ENCODE measurements around the gene RBKS.

RBKS gene

DNA sequence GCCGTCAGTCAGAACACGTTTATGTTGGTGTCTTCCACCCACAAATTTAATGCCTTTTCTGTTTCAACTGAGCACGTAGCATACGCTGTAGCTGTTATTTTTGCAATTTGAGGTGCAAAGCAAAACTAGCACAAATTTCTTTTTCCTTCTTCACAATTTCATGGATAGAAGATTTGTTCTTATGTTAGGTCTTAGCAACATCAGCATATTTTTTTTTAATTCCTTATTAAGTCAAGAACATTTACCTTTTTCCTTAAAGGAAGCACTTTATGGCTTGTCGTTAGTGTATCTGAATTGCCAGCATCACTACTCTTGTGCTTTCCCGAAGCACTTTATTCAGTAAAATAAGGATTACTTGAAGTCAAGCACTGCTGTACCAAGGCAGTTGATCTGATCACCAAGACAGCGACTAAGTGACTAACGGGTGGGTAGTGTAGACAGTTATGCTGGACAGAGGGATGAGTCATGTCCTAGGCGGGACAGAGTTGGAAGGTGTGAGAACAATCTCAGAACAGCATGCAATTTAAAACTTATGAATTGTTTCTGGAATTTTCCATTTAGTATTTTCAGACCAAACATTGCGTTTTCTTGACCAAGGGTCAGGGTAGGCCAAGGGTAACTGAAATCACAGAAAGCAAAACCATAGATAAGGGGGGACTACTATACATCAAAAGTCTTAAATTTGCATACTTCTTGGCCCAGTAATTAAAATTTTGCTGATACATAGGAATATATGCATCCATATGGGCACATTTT is 13.6 kb upstream of the RBKS start:
- H3K4me1 ChIP-seq (ENCODE audit: control insufficient read depth, low read depth, low read length): no peaks in the 10 kb centered on the region
- H3K9me3 ChIP-seq (ENCODE audit: control insufficient read depth, low read depth, low read length): no peaks in the 10 kb centered on the region
- no peaks in the 10 kb centered on the region for H3K36me3 ChIP-seq (ENCODE audit: control insufficient read depth, low read depth, low read length)
- no peak overlapping the region for H3K9ac ChIP-seq (ENCODE audit: low read length)
- no peaks in the 10 kb centered on the region for H3K27me3 ChIP-seq (ENCODE audit: control insufficient read depth, insufficient read depth, low read length)
- H3K27ac ChIP-seq (ENCODE audit: low read length): no peak overlapping the region
- H3K4me3 ChIP-seq (ENCODE audit: low read length): no peak overlapping the region

DNA sequence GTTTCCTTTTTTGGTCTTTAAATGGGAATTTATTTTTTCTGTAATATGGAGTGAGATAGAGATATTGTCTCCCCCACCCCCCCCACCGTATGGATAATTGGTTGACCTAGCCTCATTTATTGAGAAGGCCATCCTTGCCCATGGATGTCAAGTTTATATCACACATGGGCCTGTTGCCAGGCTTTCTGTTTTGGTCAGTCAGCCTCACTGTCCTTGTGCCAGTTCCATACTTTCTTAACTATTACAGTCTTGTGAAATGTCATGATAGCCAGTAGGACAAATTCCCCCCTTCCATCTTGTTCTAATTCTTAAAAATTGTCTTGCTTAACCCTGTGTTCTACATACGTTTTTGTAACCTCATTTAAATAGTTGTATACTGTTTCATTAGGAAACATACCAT is 12.8 kb upstream of the RBKS start:
- Histone ChIP-seq H3K27ac (ENCODE audit: low read length) (no peak overlapping the region), H3K4me1 (ENCODE audit: control insufficient read depth, low read depth, low read length) (no peaks in the 10 kb centered on the region), H3K36me3 (ENCODE audit: control insufficient read depth, low read depth, low read length) (no peaks in the 10 kb centered on the region), H3K4me3 (ENCODE audit: low read length) (no peak overlapping the region), H3K9me3 (ENCODE audit: control insufficient read depth, low read depth, low read length) (no peaks in the 10 kb centered on the region), H3K27me3 (ENCODE audit: control insufficient read depth, insufficient read depth, low read length) (no peaks in the 10 kb centered on the region), H3K9ac (ENCODE audit: low read length) (no peak overlapping the region)

DNA sequence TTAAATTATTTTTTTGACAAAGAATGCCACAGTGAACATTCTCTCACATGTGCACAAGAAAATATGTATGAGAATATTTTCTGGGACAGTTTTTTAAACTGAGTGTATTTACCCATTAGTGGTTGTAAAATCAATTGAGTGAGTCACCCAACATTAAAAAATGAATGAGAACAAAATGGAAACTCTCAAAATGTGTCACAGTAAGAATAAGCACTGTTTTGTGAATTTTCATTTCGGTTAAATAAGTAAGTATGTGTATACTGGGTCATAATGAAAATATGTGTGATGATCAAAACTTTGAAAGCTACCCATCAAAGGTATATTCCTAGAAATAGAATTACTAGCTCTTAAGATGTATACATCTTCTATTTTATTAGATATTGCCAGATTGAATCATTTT is 11.9 kb upstream of the RBKS start:
- H3K9ac ChIP-seq (ENCODE audit: low read length): no peak overlapping the region
- H3K27me3 ChIP-seq (ENCODE audit: control insufficient read depth, insufficient read depth, low read length): no peaks in the 10 kb centered on the region
- H3K9me3 ChIP-seq (ENCODE audit: control insufficient read depth, low read depth, low read length): no peaks in the 10 kb centered on the region
- H3K4me3 ChIP-seq (ENCODE audit: low read length): no peak overlapping the region
- H3K27ac ChIP-seq (ENCODE audit: low read length): no peak overlapping the region
- H3K4me1 ChIP-seq (ENCODE audit: control insufficient read depth, low read depth, low read length): no peaks in the 10 kb centered on the region
- H3K36me3 ChIP-seq (ENCODE audit: control insufficient read depth, low read depth, low read length): no peaks in the 10 kb centered on the region

DNA sequence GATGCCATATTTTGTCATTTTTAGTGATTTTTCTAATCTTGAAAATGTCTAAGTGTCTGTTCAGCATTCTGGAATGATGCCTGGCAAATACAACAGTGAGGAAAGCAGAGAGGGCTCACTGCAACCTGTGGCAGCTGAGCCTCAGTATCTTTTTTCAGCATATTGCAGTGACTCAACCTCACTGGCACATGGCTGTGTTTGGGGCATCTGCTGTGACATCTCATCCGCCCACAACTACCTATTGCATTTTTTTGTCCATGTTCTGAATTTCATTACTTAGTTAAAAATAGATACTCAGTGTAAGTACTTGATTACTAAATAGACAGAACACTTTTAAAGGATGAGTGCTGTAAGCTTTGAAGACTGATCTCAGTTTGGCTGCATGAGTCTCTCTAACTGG is 11.0 kb upstream of the RBKS start:
- Histone ChIP-seq H3K4me1 (ENCODE audit: control insufficient read depth, low read depth, low read length) (no peaks in the 10 kb centered on the region), H3K4me3 (ENCODE audit: low read length) (no peak overlapping the region), H3K36me3 (ENCODE audit: control insufficient read depth, low read depth, low read length) (no peaks in the 10 kb centered on the region), H3K27me3 (ENCODE audit: control insufficient read depth, insufficient read depth, low read length) (no peaks in the 10 kb centered on the region), H3K27ac (ENCODE audit: low read length) (no peak overlapping the region), H3K9me3 (ENCODE audit: control insufficient read depth, low read depth, low read length) (no peaks in the 10 kb centered on the region), H3K9ac (ENCODE audit: low read length) (no peak overlapping the region)

DNA sequence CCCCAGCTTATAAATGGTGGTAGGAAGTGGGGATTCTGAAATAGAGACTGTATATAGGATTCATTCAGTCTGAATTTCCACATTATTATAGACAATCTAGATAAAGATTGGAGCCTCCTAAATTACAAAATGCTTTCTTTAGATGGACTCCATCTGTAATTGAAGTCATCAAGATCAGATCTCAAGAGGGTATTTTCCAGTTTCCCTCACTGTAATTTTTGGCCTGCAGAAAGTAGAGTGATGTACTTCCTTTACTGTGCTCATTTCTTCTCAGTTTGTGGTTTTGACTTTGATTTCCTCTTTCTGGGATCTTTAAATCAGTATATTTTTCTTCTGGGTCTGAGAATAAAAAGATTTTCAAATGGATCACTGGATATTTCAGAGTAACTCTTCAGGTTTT is 7.5 kb upstream of the RBKS start:
- no peaks in the 10 kb centered on the region for H3K27me3 ChIP-seq (ENCODE audit: control insufficient read depth, insufficient read depth, low read length)
- H3K36me3 ChIP-seq (ENCODE audit: control insufficient read depth, low read depth, low read length): no peaks in the 10 kb centered on the region
- H3K4me3 ChIP-seq (ENCODE audit: low read length): no peak overlapping the region
- H3K27ac ChIP-seq (ENCODE audit: low read length): no peak overlapping the region
- no peak overlapping the region for H3K9ac ChIP-seq (ENCODE audit: low read length)
- H3K4me1 ChIP-seq (ENCODE audit: control insufficient read depth, low read depth, low read length): no peaks in the 10 kb centered on the region
- H3K9me3 ChIP-seq (ENCODE audit: control insufficient read depth, low read depth, low read length): no peaks in the 10 kb centered on the region

DNA sequence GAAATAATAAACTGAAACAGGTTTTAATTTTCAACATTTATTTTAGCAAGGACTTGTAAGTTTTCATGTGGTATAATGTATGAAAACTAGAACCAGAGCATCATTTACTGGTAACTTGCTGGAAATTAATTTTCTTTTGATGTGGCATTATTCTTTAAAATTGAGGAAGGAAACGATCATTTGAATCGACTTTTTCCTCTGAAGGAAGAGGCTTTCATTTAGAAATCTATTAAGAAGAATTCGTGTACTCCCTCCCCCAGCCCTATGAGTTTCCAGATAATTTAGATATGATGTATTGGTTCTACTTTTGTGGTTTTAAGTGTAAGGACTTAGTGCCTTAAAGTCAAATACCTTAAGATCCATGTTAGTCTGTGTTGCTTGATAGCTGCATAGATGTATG is 2.8 kb upstream of the RBKS start:
- Histone ChIP-seq H3K4me1 (ENCODE audit: control insufficient read depth, low read depth, low read length) (no peaks in the 10 kb centered on the region), H3K9ac (ENCODE audit: low read length) (no peak overlapping the region), H3K4me3 (ENCODE audit: low read length) (no peak overlapping the region), H3K36me3 (ENCODE audit: control insufficient read depth, low read depth, low read length) (no peaks in the 10 kb centered on the region), H3K27ac (ENCODE audit: low read length) (no peak overlapping the region), H3K27me3 (ENCODE audit: control insufficient read depth, insufficient read depth, low read length) (no peaks in the 10 kb centered on the region), H3K9me3 (ENCODE audit: control insufficient read depth, low read depth, low read length) (no peaks in the 10 kb centered on the region)

DNA sequence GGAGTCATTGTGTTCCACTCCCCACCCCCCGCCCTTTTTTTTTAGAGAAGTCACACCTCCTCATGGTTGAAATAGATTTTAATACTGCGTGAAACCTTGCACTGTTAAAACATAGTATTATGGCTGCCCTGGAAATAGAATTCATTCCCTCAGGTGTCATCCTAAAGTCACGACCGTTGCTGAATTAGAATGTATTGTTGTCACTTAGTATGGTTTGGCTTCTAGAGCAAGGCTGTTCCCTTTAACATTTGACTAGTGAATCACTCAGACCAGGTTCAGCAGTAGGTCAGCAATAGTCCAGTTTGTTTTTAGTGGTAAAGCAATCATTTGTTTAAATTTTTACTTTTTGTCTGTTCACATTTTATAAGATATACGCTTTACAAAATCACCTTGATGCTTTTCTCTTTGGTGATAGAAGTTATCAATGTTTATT is 1.5 kb upstream of the RBKS start:
- no peak overlapping the region for H3K9ac ChIP-seq (ENCODE audit: low read length)
- no peak overlapping the region for H3K4me3 ChIP-seq (ENCODE audit: low read length)
- H3K27ac ChIP-seq (ENCODE audit: low read length): no peak overlapping the region
- no peaks in the 10 kb centered on the region for H3K4me1 ChIP-seq (ENCODE audit: control insufficient read depth, low read depth, low read length)
- H3K36me3 ChIP-seq (ENCODE audit: control insufficient read depth, low read depth, low read length): no peaks in the 10 kb centered on the region
- no peaks in the 10 kb centered on the region for H3K9me3 ChIP-seq (ENCODE audit: control insufficient read depth, low read depth, low read length)
- no peaks in the 10 kb centered on the region for H3K27me3 ChIP-seq (ENCODE audit: control insufficient read depth, insufficient read depth, low read length)

DNA sequence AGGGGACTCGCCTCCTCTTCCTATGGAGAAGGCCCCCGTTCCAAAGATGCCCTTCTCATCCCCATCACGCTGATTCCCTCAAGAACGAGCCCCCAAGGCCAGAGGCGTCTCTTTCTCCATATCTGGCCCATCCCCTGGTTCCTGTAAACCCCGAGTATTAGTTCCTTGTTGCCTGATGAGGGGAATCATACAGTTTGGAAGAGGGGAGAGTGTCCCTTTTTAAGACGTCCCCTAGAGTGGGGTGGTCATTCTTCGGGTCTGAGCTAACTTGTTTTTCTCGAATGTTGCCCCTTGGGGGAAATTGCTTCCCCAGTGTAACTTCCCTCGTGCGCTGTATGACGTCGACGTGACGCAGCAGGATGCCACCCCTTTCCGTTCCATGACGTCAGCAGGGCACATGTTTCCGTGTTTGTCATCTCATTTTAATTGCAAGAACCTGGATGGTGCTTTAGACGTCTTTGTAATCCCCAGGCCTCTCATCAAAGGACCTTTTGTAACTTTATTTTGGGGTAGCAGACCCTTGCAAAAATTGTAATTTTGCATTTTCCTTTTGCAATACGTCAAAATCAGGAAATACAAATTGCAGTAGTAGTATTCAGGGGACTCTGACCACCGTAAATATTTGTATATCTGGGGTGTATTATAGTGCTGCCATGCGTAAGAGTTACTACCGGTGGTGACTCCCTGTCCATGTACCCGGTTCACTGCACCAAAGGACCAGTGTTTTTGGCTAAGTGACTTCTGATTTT is 911 bp upstream of the RBKS start:
- Histone ChIP-seq H3K9me3 (ENCODE audit: control insufficient read depth, low read depth, low read length) (no peaks in the 10 kb centered on the region), H3K9ac (ENCODE audit: low read length) (peak overlapping the region; percentile 77), H3K36me3 (ENCODE audit: control insufficient read depth, low read depth, low read length) (no peaks in the 10 kb centered on the region), H3K4me1 (ENCODE audit: control insufficient read depth, low read depth, low read length) (no peaks in the 10 kb centered on the region), H3K27ac (ENCODE audit: low read length) (peak overlapping the region; percentile 60), H3K27me3 (ENCODE audit: control insufficient read depth, insufficient read depth, low read length) (no peaks in the 10 kb centered on the region), H3K4me3 (ENCODE audit: low read length) (peak overlapping the region; percentile 84)

DNA sequence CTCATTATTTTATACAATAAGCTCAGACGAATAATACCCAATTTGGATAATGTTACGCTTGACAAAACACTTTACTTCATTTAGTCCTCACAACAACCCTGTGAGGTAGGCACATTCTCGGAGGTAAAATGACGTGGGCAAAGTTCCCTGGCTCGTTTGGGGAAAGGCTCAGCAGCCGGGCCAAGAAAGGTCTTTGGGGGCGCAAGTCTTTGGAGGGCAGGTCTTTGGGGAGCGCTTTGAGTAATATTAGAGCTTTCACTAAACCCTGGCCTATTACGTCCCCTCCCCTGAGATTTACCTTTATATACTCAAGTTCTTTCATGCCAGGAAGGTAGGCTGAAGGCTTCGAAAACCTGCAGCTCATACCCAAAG is 427 bp downstream of the RBKS start:
- H3K36me3 ChIP-seq (ENCODE audit: control insufficient read depth, low read depth, low read length): no peaks in the 10 kb centered on the region
- no peaks in the 10 kb centered on the region for H3K9me3 ChIP-seq (ENCODE audit: control insufficient read depth, low read depth, low read length)
- peak overlapping the region; percentile 77 for H3K9ac ChIP-seq (ENCODE audit: low read length)
- H3K27me3 ChIP-seq (ENCODE audit: control insufficient read depth, insufficient read depth, low read length): no peaks in the 10 kb centered on the region
- H3K4me3 ChIP-seq (ENCODE audit: low read length): peak overlapping the region; percentile 84
- H3K4me1 ChIP-seq (ENCODE audit: control insufficient read depth, low read depth, low read length): no peaks in the 10 kb centered on the region
- no peak overlapping the region for H3K27ac ChIP-seq (ENCODE audit: low read length)

DNA sequence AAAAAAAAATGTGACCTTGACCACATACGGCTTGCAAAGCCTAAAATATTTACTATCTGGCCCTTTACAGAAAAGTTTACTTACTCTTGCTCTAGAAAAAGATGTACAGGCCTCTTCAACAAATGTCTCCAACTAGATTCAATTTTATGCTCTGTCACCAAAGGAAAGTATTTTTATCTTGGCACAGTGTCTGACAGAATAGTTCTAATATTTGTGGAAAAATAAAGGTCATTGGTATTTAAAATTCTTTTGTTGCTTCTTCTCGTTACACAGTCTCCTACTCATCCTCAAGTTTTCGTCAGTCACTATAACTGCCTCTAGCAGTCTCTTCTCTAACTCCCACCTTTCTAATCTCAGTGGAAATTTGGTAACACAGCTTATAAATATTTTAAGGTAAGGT is 1.4 kb downstream of the RBKS start:
- H3K27ac ChIP-seq (ENCODE audit: low read length): no peak overlapping the region
- H3K9ac ChIP-seq (ENCODE audit: low read length): no peak overlapping the region
- no peaks in the 10 kb centered on the region for H3K9me3 ChIP-seq (ENCODE audit: control insufficient read depth, low read depth, low read length)
- no peaks in the 10 kb centered on the region for H3K27me3 ChIP-seq (ENCODE audit: control insufficient read depth, insufficient read depth, low read length)
- H3K4me3 ChIP-seq (ENCODE audit: low read length): no peak overlapping the region
- H3K36me3 ChIP-seq (ENCODE audit: control insufficient read depth, low read depth, low read length): no peaks in the 10 kb centered on the region
- no peaks in the 10 kb centered on the region for H3K4me1 ChIP-seq (ENCODE audit: control insufficient read depth, low read depth, low read length)

DNA sequence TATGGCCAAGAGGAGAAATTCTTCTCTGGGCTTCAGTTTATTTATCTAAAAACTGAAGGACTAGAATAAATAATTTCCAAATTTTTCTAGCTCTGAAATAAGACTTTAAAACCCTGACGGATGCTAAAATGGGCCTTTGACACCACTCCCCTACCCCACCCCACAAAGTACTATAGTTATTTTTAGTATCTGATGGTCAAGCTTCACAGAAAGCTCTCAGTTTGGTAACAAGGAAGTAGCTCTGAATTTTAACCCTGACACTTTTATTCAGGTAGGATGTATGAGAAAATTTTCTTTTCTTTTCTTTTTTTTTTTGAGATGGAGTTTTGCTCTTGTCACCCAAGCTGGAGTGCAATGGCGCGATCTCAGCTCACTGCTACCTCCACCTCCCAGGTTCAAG is 2.4 kb downstream of the RBKS start:
- Histone ChIP-seq H3K4me3 (ENCODE audit: low read length) (no peak overlapping the region), H3K4me1 (ENCODE audit: control insufficient read depth, low read depth, low read length) (no peaks in the 10 kb centered on the region), H3K27ac (ENCODE audit: low read length) (no peak overlapping the region), H3K36me3 (ENCODE audit: control insufficient read depth, low read depth, low read length) (no peaks in the 10 kb centered on the region), H3K27me3 (ENCODE audit: control insufficient read depth, insufficient read depth, low read length) (no peaks in the 10 kb centered on the region), H3K9ac (ENCODE audit: low read length) (no peak overlapping the region), H3K9me3 (ENCODE audit: control insufficient read depth, low read depth, low read length) (no peaks in the 10 kb centered on the region)

DNA sequence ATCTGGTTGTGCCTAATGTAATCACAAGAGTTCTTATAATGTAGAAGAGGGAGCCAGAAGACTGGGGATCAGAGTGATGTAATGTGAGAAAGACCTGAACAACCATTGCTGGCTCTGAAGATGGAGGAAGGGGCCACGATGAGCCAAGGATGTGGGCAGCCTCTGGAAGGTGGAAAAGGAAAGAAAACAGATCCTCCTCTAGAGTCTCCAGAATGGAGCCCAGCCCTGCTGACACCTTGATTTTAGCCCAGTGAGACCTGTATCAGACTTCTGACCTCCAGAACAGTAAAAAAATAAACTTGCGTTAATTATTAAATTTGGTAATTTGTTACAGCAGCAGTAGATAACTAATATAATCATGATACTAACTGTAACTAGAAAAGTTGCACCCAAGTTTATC is 3.1 kb downstream of the RBKS start:
- Histone ChIP-seq H3K27ac (ENCODE audit: low read length) (no peak overlapping the region), H3K9ac (ENCODE audit: low read length) (no peak overlapping the region), H3K4me1 (ENCODE audit: control insufficient read depth, low read depth, low read length) (no peaks in the 10 kb centered on the region), H3K4me3 (ENCODE audit: low read length) (no peak overlapping the region), H3K27me3 (ENCODE audit: control insufficient read depth, insufficient read depth, low read length) (no peaks in the 10 kb centered on the region), H3K36me3 (ENCODE audit: control insufficient read depth, low read depth, low read length) (no peaks in the 10 kb centered on the region), H3K9me3 (ENCODE audit: control insufficient read depth, low read depth, low read length) (no peaks in the 10 kb centered on the region)

All from iPS-18a (cell line).